Measurements from ENCODE around the gene RIBC2. TPM values are rescaled to one million over a fixed set of nuclear protein-coding genes. Genes with fewer than 3 reads are reported as not detected.
A peak's percentile ranks its signal among the peaks of the same experiment; 100 is the strongest.

RIBC2 gene, protein sequence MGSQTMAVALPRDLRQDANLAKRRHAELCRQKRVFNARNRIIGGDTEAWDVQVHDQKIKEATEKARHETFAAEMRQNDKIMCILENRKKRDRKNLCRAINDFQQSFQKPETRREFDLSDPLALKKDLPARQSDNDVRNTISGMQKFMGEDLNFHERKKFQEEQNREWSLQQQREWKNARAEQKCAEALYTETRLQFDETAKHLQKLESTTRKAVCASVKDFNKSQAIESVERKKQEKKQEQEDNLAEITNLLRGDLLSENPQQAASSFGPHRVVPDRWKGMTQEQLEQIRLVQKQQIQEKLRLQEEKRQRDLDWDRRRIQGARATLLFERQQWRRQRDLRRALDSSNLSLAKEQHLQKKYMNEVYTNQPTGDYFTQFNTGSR
- polyA plus RNA-seq (2011; rRNA removed) (2.4 and 3.0 TPM in 2 replicates), polyA plus RNA-seq (2017; fragmentation: RNase III; extraction: RNeasy Plus Mini Kit Qiagen cat#74134 plus additional on column Dnase treatment) (2.4 to 3.8 TPM (median 3.6 TPM) in 3 replicates), polyA minus RNA-seq (2011; rRNA and poly(A)+ RNA removed) (0.97 and 1.2 TPM in 2 replicates)
- 2.0 TPM in 2 replicates for polyA plus RNA-seq (2012; cell fraction: cytosol; rRNA removed)
- polyA plus RNA-seq (2012; cell fraction: nucleus; rRNA removed), result 2.6 and 3.1 TPM in 2 replicates

DNA sequence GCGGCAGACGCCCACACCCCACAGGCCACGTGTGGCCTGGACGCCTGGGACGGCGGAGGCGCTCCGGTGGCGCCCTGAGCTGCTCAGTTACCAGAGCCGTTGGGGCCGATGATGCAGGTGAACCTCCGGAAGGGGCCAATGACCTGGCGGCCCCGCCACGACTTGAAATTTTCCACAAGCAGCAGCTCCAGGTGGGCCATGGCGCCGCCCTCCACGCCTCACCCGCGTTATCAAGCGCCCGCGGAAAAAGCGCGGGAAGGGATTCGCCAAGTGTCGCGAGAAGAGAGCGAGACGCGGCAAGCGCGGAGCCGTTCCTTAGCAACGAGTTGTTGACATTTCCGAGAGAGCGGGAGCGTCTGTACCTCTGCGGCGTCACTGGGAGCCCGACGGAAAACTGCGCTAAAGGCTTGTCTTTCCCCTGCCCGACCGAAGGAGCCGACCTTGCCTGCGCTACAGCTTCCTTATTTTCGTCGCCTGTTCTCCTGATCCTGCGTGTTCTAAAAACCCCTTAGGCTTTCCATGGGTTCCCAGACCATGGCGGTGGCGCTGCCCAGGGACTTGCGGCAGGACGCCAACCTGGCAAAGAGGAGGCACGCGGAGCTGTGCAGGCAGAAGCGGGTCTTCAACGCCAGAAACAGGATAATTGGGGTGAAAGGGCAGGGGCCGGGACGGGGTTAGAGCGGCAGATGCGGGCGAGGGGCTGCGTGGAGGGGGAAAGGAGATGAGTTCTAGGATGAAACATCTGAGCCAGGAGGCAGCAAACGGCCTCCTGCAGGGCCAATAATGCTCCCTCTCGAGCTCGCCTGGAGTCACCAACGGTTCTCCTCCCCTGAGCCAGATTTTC, at the start of gene RIBC2, which contains the start of gene SMC1B:
Gene RIBC2, plus strand, starts transcription at position 326 of the 844 bp plus-strand sequence. Its CDS starts 194 bp downstream, at position 520.
Gene SMC1B, minus strand, starts transcription at position 232 of the 844 bp plus-strand sequence. Its CDS starts 32 bp downstream, at position 200.
- Histone ChIP-seq H3K9me3 (peaks cover 4% of the 10 kb centered on the region; the same call in 1 of the 3 replicates), H3K4me2 (peak within 1 kb of the TSS; percentile 79), H3K4me1 (peaks cover 9% of the 10 kb centered on the region; the same call in 1 of the 3 replicates), H3K27ac (peak within 1 kb of the TSS; percentile 61 to 85), H3K4me3 (peak within 1 kb of the TSS; percentile 52)
- ChIA-PET CTCF (interaction anchor here (0.9 to 1.8 kb wide), 3 partner anchors 10 to 49 kb away, joined by 3 read pairs; no protein-coding TSS in a partner anchor), POLR2A (no interaction called here)
- 8% methylated on average over 36 of the region's 68 CpGs for WGBS (ENCODE audit: missing lambda C conversion rate)
- ATAC-seq (peak; percentile 96 to 97), DNase-seq (ENCODE audit: low read depth in 1 of 2, low spot score in 1 of 2) (peak; percentile 82 to 91), FAIRE-seq (no peak)
- no peak for TF ChIP-seq BHLHE40 (IDR thresholded peaks at IDR 0.05; ENCODE audit: low read depth, low read length)
- no peak for TF ChIP-seq POLR2A (IDR thresholded peaks at IDR 0.05; ENCODE audit: low read length)
- no peak for TF ChIP-seq JUNB (IDR thresholded peaks at IDR 0.05)
- no peak for TF ChIP-seq RARB (CRISPR knock-in tag; IDR thresholded peaks at IDR 0.05)
- TF ChIP-seq EP300 (IDR thresholded peaks at IDR 0.05), result no peak
- TF ChIP-seq FOXS1 (CRISPR knock-in tag; IDR thresholded peaks at IDR 0.05), result peak; percentile 19; the same call in 1 of the 2 replicates
- TF ChIP-seq HDAC2 (IDR thresholded peaks at IDR 0.05), result no peak
- TF ChIP-seq, protein P1, sequence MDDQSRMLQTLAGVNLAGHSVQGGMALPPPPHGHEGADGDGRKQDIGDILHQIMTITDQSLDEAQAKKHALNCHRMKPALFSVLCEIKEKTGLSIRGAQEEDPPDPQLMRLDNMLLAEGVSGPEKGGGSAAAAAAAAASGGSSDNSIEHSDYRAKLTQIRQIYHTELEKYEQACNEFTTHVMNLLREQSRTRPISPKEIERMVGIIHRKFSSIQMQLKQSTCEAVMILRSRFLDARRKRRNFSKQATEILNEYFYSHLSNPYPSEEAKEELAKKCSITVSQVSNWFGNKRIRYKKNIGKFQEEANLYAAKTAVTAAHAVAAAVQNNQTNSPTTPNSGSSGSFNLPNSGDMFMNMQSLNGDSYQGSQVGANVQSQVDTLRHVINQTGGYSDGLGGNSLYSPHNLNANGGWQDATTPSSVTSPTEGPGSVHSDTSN (IDR thresholded peaks at IDR 0.05), result no peak
- TF ChIP-seq, protein P2, sequence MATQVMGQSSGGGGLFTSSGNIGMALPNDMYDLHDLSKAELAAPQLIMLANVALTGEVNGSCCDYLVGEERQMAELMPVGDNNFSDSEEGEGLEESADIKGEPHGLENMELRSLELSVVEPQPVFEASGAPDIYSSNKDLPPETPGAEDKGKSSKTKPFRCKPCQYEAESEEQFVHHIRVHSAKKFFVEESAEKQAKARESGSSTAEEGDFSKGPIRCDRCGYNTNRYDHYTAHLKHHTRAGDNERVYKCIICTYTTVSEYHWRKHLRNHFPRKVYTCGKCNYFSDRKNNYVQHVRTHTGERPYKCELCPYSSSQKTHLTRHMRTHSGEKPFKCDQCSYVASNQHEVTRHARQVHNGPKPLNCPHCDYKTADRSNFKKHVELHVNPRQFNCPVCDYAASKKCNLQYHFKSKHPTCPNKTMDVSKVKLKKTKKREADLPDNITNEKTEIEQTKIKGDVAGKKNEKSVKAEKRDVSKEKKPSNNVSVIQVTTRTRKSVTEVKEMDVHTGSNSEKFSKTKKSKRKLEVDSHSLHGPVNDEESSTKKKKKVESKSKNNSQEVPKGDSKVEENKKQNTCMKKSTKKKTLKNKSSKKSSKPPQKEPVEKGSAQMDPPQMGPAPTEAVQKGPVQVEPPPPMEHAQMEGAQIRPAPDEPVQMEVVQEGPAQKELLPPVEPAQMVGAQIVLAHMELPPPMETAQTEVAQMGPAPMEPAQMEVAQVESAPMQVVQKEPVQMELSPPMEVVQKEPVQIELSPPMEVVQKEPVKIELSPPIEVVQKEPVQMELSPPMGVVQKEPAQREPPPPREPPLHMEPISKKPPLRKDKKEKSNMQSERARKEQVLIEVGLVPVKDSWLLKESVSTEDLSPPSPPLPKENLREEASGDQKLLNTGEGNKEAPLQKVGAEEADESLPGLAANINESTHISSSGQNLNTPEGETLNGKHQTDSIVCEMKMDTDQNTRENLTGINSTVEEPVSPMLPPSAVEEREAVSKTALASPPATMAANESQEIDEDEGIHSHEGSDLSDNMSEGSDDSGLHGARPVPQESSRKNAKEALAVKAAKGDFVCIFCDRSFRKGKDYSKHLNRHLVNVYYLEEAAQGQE (IDR thresholded peaks at IDR 0.05), result peak; percentile 93
- TF ChIP-seq KDM1A (IDR thresholded peaks at IDR 0.05; ENCODE audit: low read depth), result no peak
- TF ChIP-seq FOSB (CRISPR knock-in tag; IDR thresholded peaks at IDR 0.05), result no peak
- TF ChIP-seq, protein P3, sequence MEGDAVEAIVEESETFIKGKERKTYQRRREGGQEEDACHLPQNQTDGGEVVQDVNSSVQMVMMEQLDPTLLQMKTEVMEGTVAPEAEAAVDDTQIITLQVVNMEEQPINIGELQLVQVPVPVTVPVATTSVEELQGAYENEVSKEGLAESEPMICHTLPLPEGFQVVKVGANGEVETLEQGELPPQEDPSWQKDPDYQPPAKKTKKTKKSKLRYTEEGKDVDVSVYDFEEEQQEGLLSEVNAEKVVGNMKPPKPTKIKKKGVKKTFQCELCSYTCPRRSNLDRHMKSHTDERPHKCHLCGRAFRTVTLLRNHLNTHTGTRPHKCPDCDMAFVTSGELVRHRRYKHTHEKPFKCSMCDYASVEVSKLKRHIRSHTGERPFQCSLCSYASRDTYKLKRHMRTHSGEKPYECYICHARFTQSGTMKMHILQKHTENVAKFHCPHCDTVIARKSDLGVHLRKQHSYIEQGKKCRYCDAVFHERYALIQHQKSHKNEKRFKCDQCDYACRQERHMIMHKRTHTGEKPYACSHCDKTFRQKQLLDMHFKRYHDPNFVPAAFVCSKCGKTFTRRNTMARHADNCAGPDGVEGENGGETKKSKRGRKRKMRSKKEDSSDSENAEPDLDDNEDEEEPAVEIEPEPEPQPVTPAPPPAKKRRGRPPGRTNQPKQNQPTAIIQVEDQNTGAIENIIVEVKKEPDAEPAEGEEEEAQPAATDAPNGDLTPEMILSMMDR (IDR thresholded peaks at IDR 0.05), result no peak
- TF ChIP-seq, protein P4, sequence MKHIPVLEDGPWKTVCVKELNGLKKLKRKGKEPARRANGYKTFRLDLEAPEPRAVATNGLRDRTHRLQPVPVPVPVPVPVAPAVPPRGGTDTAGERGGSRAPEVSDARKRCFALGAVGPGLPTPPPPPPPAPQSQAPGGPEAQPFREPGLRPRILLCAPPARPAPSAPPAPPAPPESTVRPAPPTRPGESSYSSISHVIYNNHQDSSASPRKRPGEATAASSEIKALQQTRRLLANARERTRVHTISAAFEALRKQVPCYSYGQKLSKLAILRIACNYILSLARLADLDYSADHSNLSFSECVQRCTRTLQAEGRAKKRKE (CRISPR knock-in tag; IDR thresholded peaks at IDR 0.05; ENCODE audit: low read depth), result no peak
- peak; percentile 69 for TF ChIP-seq HOXB5 (CRISPR knock-in tag; IDR thresholded peaks at IDR 0.05)
- no peak for TF ChIP-seq ESRRA (IDR thresholded peaks at IDR 0.05; ENCODE audit: borderline replicate concordance, low read length)
- TF ChIP-seq MAFK (IDR thresholded peaks at IDR 0.05; ENCODE audit: partially characterized antibody), result no peak
- TF ChIP-seq ZC3H11A (IDR thresholded peaks at IDR 0.05), result no peak
- TF ChIP-seq RFX5 (IDR thresholded peaks at IDR 0.05), result no peak
- TF ChIP-seq CBX2 (IDR thresholded peaks at IDR 0.05; ENCODE audit: borderline replicate concordance, low read depth), result no peak
- TF ChIP-seq, protein P5, sequence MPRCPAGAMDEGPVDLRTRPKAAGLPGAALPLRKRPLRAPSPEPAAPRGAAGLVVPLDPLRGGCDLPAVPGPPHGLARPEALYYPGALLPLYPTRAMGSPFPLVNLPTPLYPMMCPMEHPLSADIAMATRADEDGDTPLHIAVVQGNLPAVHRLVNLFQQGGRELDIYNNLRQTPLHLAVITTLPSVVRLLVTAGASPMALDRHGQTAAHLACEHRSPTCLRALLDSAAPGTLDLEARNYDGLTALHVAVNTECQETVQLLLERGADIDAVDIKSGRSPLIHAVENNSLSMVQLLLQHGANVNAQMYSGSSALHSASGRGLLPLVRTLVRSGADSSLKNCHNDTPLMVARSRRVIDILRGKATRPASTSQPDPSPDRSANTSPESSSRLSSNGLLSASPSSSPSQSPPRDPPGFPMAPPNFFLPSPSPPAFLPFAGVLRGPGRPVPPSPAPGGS (IDR thresholded peaks at IDR 0.05), result no peak
- no peak for TF ChIP-seq KDM5A (IDR thresholded peaks at IDR 0.05)
- no peak for TF ChIP-seq HOXA7 (CRISPR knock-in tag; IDR thresholded peaks at IDR 0.05)
- TF ChIP-seq NR3C1 (IDR thresholded peaks at IDR 0.05), result no peak
- no peak for TF ChIP-seq ZFP36 (IDR thresholded peaks at IDR 0.05; ENCODE audit: borderline replicate concordance, partially characterized antibody)
- peak; percentile 47; the same call in 1 of the 2 replicates for TF ChIP-seq PHF8 (IDR thresholded peaks at IDR 0.05; ENCODE audit: borderline replicate concordance, low read depth)
- TF ChIP-seq, protein P6, sequence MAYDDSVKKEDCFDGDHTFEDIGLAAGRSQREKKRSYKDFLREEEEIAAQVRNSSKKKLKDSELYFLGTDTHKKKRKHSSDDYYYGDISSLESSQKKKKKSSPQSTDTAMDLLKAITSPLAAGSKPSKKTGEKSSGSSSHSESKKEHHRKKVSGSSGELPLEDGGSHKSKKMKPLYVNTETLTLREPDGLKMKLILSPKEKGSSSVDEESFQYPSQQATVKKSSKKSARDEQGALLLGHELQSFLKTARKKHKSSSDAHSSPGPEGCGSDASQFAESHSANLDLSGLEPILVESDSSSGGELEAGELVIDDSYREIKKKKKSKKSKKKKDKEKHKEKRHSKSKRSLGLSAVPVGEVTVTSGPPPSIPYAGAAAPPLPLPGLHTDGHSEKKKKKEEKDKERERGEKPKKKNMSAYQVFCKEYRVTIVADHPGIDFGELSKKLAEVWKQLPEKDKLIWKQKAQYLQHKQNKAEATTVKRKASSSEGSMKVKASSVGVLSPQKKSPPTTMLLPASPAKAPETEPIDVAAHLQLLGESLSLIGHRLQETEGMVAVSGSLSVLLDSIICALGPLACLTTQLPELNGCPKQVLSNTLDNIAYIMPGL (CRISPR knock-in tag; IDR thresholded peaks at IDR 0.05; ENCODE audit: borderline replicate concordance), result no peak
- TF ChIP-seq ZNF302 (CRISPR knock-in tag; IDR thresholded peaks at IDR 0.05), result no peak
